Measurements from ENCODE around the gene ITGB1BP1.

ITGB1BP1 gene

DNA sequence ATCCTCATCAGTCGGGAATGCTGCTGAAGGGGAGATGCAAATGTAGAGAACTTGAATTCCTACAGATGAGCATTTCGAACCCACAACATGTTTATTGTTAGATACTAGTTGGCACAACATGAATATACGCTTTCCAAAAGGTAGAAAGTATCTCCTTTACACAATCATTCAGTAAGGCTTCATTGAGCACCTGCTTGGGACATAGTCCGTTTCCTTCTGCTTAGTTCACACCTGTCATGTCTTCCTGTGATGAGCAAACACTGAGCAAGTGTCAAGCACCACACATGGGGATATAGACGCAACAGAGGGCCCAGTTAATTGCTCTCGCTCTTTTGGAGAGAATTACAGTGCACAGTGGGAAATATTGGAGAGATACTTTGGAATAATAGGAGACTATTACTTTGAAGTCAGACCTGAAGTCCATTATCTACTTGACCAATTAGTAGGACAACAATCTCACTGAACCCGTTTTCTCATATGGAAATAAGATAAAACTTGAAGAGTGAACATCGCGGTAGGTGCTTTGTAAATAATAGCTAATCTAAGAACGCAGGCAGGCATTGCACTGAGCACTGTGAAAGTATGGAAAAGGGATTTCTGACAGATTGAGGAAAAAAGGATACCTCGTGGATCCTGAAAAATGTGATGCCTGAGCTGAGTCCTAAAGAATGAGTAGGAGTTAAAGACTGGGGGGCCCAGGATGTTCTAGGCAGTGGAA, 1.3 kb upstream of the ITGB1BP1 start:
- DNase-seq = no peak

- DNase-seq = peak; percentile 23
Observed at GRCh38 chr2:9423922-9424272, 569 bp upstream of the ITGB1BP1 start.

GRCh38 chr2:9422321-9423099, 818 bp downstream of the ITGB1BP1 start:
- DNase-seq = peak; percentile 37

DNA sequence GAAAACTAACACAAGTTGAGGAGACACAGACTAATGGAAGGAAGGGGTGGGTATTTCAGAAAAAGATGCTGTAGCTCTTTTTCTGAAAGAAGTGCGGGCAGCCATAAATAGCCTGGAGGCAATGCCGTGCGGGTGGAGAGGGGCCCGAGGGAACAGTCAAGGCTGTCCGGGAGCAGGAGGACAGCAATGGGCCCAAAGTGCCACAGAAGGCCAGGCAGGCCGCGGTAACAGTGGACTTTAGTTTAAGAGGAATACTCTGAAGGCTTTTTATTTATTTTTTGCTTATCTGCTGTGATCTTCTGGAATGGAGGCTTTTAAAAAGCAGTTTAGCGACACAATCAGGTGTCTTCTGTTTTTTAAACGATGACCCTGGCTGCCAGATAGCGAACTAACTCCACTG, 2.8 kb downstream of the ITGB1BP1 start:
- no peak for DNase-seq

GRCh38 chr2:9419541-9419940, 3.8 kb downstream of the ITGB1BP1 start:
- DNase-seq = no peak

DNA sequence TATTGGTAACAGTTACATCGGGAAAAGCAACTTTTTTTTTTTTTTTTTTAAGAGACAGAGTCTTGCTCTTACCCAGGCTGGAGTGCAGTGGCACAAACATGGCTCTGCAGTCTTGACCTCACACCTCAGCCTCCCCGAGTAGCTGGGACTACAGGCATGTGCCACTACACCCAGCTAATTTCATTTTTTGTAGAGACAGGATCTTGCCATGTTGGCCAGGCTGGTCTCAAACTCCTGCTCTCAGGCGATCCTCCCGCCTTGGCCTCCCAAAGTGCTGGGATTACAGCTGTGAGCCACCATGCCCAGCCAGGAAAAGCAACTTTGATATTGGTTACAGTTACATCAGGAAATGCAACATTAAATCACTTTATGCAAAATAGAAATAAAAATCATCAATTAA, 4.6 kb downstream of the ITGB1BP1 start:
- no peak for DNase-seq

- no peak for DNase-seq
Observed at GRCh38 chr2:9417725-9418124, 5.6 kb downstream of the ITGB1BP1 start.

- DNase-seq = no peak
Observed at GRCh38 chr2:9416962-9417316, 6.4 kb downstream of the ITGB1BP1 start.

DNA sequence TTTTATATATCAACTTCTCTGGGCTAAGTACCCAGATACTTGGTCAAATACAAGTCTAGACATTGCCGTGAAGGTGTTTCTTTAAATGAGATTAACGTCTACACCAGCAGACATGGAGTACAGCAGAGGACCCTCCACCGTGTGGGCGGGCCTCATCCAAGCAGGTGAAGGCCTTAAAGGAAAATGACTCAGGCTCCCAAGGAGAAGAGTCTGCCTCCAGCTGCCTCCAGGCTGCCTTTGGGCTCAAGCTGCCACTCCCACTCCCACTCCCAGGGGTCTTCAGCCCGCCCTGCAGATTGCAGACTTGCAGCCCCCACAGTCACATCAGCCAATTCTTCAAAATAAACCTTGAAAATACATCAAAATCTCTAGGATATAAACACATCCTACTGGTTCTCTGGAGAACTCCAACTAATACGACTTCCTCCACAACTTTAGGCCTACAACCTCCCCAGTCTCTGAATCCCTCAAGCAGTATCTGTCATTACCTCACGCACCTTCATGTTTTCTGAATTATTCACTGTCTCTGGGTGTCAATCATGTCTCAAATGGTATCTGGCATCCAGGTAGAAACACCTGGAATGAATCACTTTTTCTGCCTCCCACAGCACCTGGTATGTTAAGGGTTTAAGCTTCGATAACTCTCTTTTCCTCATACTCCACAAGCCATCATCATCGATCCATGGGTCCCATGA, 6.9 kb downstream of the ITGB1BP1 start:
- no peak for DNase-seq

GRCh38 chr2:9415516-9416169, 7.7 kb downstream of the ITGB1BP1 start:
- no peak for DNase-seq

DNA sequence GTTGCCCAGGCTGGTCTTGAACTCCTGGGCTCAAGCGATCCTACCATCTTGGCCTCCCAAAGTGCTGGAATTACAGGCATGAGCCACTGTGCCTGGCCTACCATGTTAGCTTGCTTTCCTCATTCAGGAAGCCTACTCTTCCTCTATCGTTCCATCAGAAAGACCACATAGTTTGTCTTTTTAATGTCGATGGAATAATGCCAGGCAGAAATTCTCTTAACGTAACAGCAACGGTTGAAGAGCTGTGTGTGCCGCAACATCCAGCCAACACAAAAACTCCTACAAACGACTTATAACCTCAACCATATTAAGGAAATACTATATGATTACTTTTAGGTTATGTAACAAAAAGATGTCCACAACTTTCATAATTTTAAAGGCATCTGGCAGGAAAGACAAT, 10.5 kb downstream of the ITGB1BP1 start:
- DNase-seq = no peak

- no peak for DNase-seq
Observed at GRCh38 chr2:9410108-9410507, 13.2 kb downstream of the ITGB1BP1 start.

GRCh38 chr2:9408641-9409151, 14.6 kb downstream of the ITGB1BP1 start:
- DNase-seq = no peak

GRCh38 chr2:9407363-9407811, 15.9 kb downstream of the ITGB1BP1 start:
- no peak for DNase-seq

DNA sequence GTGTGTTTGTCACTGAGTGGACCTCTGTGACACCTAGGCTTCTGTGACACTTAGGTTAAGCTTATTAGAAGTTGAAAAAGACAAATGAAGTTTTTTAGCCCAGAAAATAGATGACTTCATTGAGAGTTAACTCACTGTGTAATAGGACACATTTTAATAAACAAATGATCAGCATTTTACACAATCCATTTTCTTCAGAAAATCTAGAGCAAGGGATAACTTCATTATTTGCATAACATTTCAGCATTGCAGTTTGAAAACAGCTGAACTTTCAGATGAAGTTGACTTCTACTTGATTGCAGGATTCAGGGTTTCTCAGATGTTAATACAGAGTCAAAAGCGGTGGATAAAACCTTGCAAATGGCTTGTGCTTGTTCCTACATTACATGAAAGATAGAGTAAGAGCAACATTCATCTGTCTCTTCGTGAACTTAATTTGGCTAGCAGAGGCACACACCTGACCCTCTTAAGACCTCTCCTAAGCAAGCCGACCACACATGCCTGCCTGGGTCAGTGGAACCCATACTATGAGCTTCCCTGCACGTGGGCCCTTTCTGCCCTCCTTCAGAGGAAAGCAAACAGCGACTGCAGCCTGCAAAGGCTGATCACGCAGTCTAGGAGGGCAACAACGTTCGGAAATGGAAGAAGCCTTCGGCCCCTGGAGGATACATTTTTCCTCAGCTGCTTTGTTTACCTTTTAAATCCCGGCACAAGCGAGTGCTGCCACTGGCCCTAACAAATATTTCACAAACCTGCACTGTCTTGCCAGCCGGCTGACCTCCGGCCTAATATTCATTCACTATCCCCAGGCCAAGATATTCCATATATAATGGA, 16.6 kb downstream of the ITGB1BP1 start:
- no peak for DNase-seq

DNA sequence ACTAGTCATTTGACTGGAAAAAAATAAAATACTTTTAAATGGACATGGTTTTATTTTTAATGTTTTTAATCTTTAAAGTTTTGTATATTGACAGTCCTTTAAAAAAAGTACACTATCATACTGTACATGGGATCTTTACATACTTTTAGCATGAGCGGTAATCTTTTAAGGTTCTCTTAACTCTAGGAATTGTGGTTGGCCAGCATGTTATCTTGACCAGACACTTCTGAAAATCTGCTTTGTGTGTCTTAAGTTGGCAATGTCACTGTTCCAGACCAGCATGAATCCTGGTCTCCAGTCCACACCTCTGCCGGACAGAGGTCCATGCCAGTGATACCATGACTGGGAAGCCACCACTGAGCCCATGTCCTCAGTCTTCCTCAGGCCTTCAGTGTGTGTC, 17.7 kb downstream of the ITGB1BP1 start:
- DNase-seq = no peak

GRCh38 chr2:9404451-9404850, 18.9 kb downstream of the ITGB1BP1 start:
- DNase-seq = no peak

- DNase-seq = no peak
Observed at GRCh38 chr2:9403924-9404323, 19.4 kb downstream of the ITGB1BP1 start.

DNA sequence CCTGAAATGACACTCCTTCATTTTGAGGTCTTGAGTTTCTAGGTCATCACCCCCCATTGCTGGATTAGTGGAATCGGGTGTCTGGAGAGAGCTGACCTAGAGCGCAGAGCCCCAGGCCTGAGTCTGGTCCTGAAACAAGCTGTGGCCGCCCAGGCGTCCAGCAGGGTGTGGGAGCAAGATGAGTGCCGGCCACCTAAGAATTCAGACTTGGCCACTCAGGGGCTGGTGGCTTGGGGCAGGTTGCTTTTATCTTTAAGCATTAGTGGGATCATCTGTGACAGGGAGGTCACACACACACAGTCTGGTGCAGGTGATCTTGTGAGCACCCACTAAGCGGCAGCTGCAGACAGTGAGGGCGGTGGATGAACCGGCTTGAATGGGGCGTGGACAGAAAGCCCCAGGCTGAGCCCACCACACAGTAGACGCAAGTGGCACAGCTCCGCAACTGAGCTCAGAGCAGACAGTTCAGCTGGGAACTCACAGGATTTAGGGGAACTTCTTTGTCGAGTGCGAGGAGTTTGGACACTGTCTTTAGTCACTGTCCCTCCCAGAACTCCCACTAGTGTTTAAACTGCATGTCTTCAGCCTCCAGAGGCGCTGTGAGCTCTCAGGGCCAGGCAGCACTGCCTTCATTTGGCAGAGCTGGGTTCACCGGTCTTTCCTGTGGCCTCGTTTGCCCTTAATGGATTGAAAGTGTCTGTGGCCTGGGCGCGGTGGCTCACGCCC, 21.5 kb downstream of the ITGB1BP1 start:
- no peak for DNase-seq

- no peak for DNase-seq
Observed at GRCh38 chr2:9401059-9401547, 22.2 kb downstream of the ITGB1BP1 start.
